Activated T-cell treated with anti-CD3 and anti-CD28 coated beads, Interleukin-2, amount 50 U/mL, for 24 hours (primary cell): ENCODE data around the gene AHSP.
A peak's percentile ranks its signal among the peaks of the same experiment; 100 is the strongest.
"Not testable (repeated sequence)": the region's sequence is repeated elsewhere in the genome, so short reads cannot be mapped to it uniquely, and the experiment has no call there.

Source experiments
- DNase-seq: peaks from one replicate; pipeline ENCODE4 v3.0.0-alpha.2; 2020
- H3K27ac Mint-ChIP-seq: 2 replicates; pipeline ENCODE4 v1.8.0; 2020; ENCODE audit warnings: mild to moderate bottlenecking, mixed read lengths
- H3K27me3 Mint-ChIP-seq: 2 replicates; pipeline ENCODE4 v1.8.0; 2020; ENCODE audit warnings: mixed read lengths
- H3K36me3 Mint-ChIP-seq: 2 replicates; pipeline ENCODE4 v1.8.0; 2020; ENCODE audit warnings: low read depth, mixed read lengths
- H3K4me1 Mint-ChIP-seq: 2 replicates; pipeline ENCODE4 v1.8.0; 2020; ENCODE audit warnings: low read depth, mixed read lengths
- H3K4me3 Mint-ChIP-seq: 2 replicates; pipeline ENCODE4 v1.8.0; 2020; ENCODE audit warnings: mild to moderate bottlenecking, moderate library complexity, mixed read lengths
- H3K9me3 Mint-ChIP-seq: 2 replicates; pipeline ENCODE4 v1.8.0; 2020; ENCODE audit warnings: mixed read lengths

AHSP gene

GRCh38 chr16:31489616-31490584 is 37.8 kb upstream of the AHSP start:
- H3K36me3 Mint-ChIP-seq = peaks cover 43% of the 10 kb centered on the region
- H3K27ac Mint-ChIP-seq = no peak overlapping the region
- peaks cover 11% of the 10 kb centered on the region for H3K4me1 Mint-ChIP-seq
- no peak overlapping the region for H3K4me3 Mint-ChIP-seq
- H3K27me3 Mint-ChIP-seq = no peaks in the 10 kb centered on the region
- no peaks in the 10 kb centered on the region for H3K9me3 Mint-ChIP-seq
- DNase-seq = no peak

- Mint-ChIP-seq H3K4me1 (peaks cover 11% of the 10 kb centered on the region), H3K9me3 (no peaks in the 10 kb centered on the region), H3K27me3 (no peaks in the 10 kb centered on the region), H3K27ac (no peak overlapping the region), H3K4me3 (no peak overlapping the region), H3K36me3 (peaks cover 60% of the 10 kb centered on the region)
- no peak for DNase-seq
Measured at GRCh38 chr16:31491778-31492418, 35.8 kb upstream of the AHSP start.

- H3K9me3 Mint-ChIP-seq = no peaks in the 10 kb centered on the region
- H3K4me3 Mint-ChIP-seq = no peak overlapping the region
- H3K36me3 Mint-ChIP-seq = peaks cover 78% of the 10 kb centered on the region
- H3K27me3 Mint-ChIP-seq = no peaks in the 10 kb centered on the region
- DNase-seq = no peak
- no peaks in the 10 kb centered on the region for H3K4me1 Mint-ChIP-seq
- no peak overlapping the region for H3K27ac Mint-ChIP-seq
Measured at GRCh38 chr16:31493506-31494125, 34.1 kb upstream of the AHSP start.

- H3K9me3 Mint-ChIP-seq = no peaks in the 10 kb centered on the region
- H3K4me3 Mint-ChIP-seq = no peak overlapping the region
- H3K27ac Mint-ChIP-seq = no peak overlapping the region
- H3K36me3 Mint-ChIP-seq = peaks cover 82% of the 10 kb centered on the region
- no peaks in the 10 kb centered on the region for H3K4me1 Mint-ChIP-seq
- H3K27me3 Mint-ChIP-seq = no peaks in the 10 kb centered on the region
- DNase-seq = no peak
Measured at GRCh38 chr16:31496670-31497069, 31.0 kb upstream of the AHSP start.

- DNase-seq = no peak
- Mint-ChIP-seq H3K27ac (no peak overlapping the region), H3K4me3 (no peak overlapping the region), H3K9me3 (no peaks in the 10 kb centered on the region), H3K27me3 (no peaks in the 10 kb centered on the region), H3K36me3 (peaks cover 64% of the 10 kb centered on the region), H3K4me1 (peaks cover 4% of the 10 kb centered on the region)
Measured at GRCh38 chr16:31498493-31498892, 29.2 kb upstream of the AHSP start.

GRCh38 chr16:31499928-31500327 is 27.8 kb upstream of the AHSP start:
- peaks cover 63% of the 10 kb centered on the region for H3K36me3 Mint-ChIP-seq
- DNase-seq = no peak
- H3K4me3 Mint-ChIP-seq = no peak overlapping the region
- no peak overlapping the region for H3K27ac Mint-ChIP-seq
- H3K27me3 Mint-ChIP-seq = no peaks in the 10 kb centered on the region
- no peaks in the 10 kb centered on the region for H3K9me3 Mint-ChIP-seq
- H3K4me1 Mint-ChIP-seq = peaks cover 12% of the 10 kb centered on the region

GRCh38 chr16:31501226-31501965 is 26.3 kb upstream of the AHSP start:
- H3K9me3 Mint-ChIP-seq = no peaks in the 10 kb centered on the region
- H3K4me1 Mint-ChIP-seq = peaks cover 26% of the 10 kb centered on the region
- H3K4me3 Mint-ChIP-seq = no peak overlapping the region
- H3K27ac Mint-ChIP-seq = no peak overlapping the region
- no peaks in the 10 kb centered on the region for H3K27me3 Mint-ChIP-seq
- no peak for DNase-seq
- peaks cover 61% of the 10 kb centered on the region for H3K36me3 Mint-ChIP-seq

- Mint-ChIP-seq H3K27ac (no peak overlapping the region), H3K27me3 (no peaks in the 10 kb centered on the region), H3K36me3 (peaks cover 59% of the 10 kb centered on the region), H3K4me3 (no peak overlapping the region), H3K4me1 (peaks cover 32% of the 10 kb centered on the region), H3K9me3 (no peaks in the 10 kb centered on the region)
- no peak for DNase-seq
Measured at GRCh38 chr16:31501966-31502348, 25.7 kb upstream of the AHSP start.

- no peak for DNase-seq
- Mint-ChIP-seq H3K9me3 (no peaks in the 10 kb centered on the region), H3K4me3 (no peak overlapping the region), H3K27me3 (no peaks in the 10 kb centered on the region), H3K36me3 (peaks cover 59% of the 10 kb centered on the region), H3K4me1 (peaks cover 38% of the 10 kb centered on the region), H3K27ac (no peak overlapping the region)
Measured at GRCh38 chr16:31502981-31503380, 24.7 kb upstream of the AHSP start.

- not testable (repeated sequence) for H3K9me3 Mint-ChIP-seq, H3K4me3 Mint-ChIP-seq, DNase-seq, H3K27me3 Mint-ChIP-seq, H3K27ac Mint-ChIP-seq
- H3K36me3 Mint-ChIP-seq = peaks cover 58% of the 10 kb centered on the region
- H3K4me1 Mint-ChIP-seq = peaks cover 40% of the 10 kb centered on the region
Measured at GRCh38 chr16:31503555-31503954, 24.1 kb upstream of the AHSP start.

GRCh38 chr16:31504159-31504558 is 23.5 kb upstream of the AHSP start:
- no peak for DNase-seq
- Mint-ChIP-seq H3K9me3 (no peaks in the 10 kb centered on the region), H3K27ac (peak overlapping the region; percentile 97), H3K36me3 (peaks cover 58% of the 10 kb centered on the region), H3K4me3 (no peak overlapping the region), H3K4me1 (peaks cover 46% of the 10 kb centered on the region), H3K27me3 (no peaks in the 10 kb centered on the region)

- Mint-ChIP-seq H3K27me3 (no peaks in the 10 kb centered on the region), H3K36me3 (peaks cover 48% of the 10 kb centered on the region), H3K4me1 (peaks cover 54% of the 10 kb centered on the region), H3K9me3 (no peaks in the 10 kb centered on the region), H3K4me3 (peak overlapping the region; percentile 94), H3K27ac (peak overlapping the region; percentile 97)
- DNase-seq = no peak
Measured at GRCh38 chr16:31505483-31505882, 22.2 kb upstream of the AHSP start.

GRCh38 chr16:31507617-31507928 is 20.1 kb upstream of the AHSP start:
- Mint-ChIP-seq H3K4me3 (peak overlapping the region; percentile 94), H3K4me1 (peaks cover 55% of the 10 kb centered on the region), H3K36me3 (peaks cover 44% of the 10 kb centered on the region), H3K27me3 (no peaks in the 10 kb centered on the region), H3K27ac (peak overlapping the region; percentile 97), H3K9me3 (no peaks in the 10 kb centered on the region)
- DNase-seq = no peak

GRCh38 chr16:31507929-31508705 is 19.6 kb upstream of the AHSP start, which contains the start of gene RUSF1:
Gene RUSF1 (minus strand): TSS chr16:31508391. CDS start chr16:31508373, 18 bp downstream.
- DNase-seq = peak; percentile 91
- H3K27me3 Mint-ChIP-seq = no peaks in the 10 kb centered on the region
- H3K27ac Mint-ChIP-seq = peak within 1 kb of the TSS; percentile 97
- H3K9me3 Mint-ChIP-seq = no peaks in the 10 kb centered on the region
- H3K36me3 Mint-ChIP-seq = peaks cover 44% of the 10 kb centered on the region
- H3K4me3 Mint-ChIP-seq = peak within 1 kb of the TSS; percentile 94
- H3K4me1 Mint-ChIP-seq = peaks cover 53% of the 10 kb centered on the region
